GM19452 (cell line): ENCODE results near the gene CAD.

ENCODE experiments used
- ATAC-seq: cut with Tn5 transposase; IDR thresholded peaks from one replicate; pipeline ENCODE4 v1.9.1; 2021; ENCODE audit not compliant: unreplicated experiment

The CAD gene

GRCh38 chr2:27275211-27276150, 58.3 kb downstream of the CAD start, which contains the start of gene DNAJC5G:
Gene DNAJC5G, plus strand, starts transcription at chr2:27275433. Its CDS starts 1,296 bp downstream, at chr2:27276729.
- no peak for ATAC-seq

DNA sequence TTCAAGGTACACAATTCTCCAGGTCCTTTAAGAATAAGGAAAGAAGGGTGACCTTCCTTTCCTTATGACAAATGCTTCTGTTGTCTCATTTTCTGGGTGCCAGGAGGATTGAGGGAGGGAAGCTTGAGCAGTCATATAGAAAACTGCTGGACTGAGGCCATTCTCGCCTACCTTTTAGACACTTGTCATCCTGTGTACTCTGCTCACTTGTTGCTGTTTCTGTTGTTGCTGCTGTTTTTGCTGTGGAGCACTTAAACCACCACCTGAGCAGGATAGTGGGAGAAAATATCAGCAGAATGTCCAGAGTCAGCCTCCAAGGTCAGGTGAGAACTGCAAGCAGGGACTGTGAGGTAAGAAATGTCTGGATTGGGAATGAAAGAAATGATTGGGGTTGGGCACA, 60.8 kb downstream of the CAD start:
- no peak for ATAC-seq

DNA sequence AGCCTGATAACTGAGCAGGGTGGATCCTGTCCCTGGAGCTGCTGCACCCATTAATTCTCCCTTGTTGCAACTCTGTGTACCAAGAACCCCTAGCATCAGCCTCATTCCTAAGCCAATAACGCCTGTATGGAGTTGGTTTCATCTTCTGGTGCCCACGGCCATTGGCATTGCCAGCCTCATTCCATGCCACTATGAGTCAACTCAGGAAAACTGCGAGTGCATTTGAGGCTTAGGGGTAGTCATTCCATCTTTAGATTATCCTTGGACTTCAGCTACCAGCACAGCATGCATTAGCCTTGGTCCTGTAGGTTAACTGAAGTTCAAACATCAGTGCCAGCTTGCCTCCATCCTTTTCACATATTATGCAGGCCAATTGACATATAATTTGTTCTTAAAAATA, 63.7 kb downstream of the CAD start:
- ATAC-seq = no peak

DNA sequence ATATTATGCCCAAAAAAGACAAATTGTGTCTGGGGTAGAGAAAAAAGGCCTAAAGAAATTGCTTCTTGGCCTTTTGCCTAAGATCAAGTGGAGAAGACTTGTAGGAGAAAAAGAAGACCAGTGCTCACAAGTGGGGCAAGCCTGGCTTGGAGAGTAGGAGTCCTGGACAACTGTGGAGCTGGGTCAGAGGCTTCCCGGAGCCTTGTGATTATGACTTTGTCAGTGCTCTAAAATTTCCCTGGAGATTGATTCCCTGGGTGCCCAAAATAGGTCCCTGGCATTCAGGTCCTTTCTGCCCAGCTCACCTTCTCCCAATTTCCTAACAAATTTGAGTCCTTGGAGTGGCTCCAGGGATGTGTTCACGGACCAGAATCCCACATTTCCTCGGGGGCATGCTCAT, 64.3 kb downstream of the CAD start:
- no peak for ATAC-seq

- no peak for ATAC-seq
These were observed 64.8 kb downstream of the CAD start, which contains the start of gene TRIM54 for GRCh38 chr2:27281855-27282559. Gene TRIM54, plus strand, starts transcription at chr2:27282429. Its CDS starts 303 bp downstream, at chr2:27282732.

GRCh38 chr2:27282892-27283291, 65.7 kb downstream of the CAD start:
- no peak for ATAC-seq

DNA sequence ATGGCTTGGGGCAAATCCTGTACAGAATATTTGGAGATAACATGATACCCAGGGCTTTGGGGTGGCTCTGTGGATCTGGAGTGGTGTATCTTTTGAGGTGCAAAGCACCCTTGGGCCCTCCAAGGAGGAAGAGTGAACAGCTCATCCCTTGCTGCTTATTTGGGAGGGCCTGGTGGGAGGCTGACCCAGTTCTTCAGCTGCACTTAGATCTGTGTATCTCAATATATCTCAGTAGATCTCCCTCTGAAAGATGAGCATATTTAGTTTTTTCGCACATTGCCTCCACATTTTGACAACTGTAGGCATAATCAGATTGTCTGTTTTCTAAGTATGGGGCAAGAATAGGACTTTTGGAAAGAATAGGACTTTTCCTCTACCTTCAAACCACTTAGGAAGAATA, 67.8 kb downstream of the CAD start:
- no peak for ATAC-seq

DNA sequence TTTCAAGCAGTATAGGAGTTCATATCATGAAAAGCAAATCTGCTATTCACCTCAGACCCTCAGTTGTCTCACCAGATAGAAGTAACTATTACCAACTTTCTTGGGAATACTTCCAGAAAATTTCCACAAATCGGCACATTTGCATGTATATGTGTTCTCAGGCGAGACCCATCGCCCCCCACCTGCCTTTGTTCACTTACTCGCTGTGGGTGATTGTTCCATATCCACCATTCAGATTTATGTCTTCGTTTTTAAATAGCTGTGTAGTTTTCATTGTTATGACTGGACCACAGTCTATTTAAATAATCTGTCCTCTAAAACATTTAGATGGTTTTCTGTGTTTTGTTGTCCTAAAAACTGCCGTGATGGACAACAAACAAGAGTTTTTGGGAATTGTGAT, 68.3 kb downstream of the CAD start:
- ATAC-seq = no peak

DNA sequence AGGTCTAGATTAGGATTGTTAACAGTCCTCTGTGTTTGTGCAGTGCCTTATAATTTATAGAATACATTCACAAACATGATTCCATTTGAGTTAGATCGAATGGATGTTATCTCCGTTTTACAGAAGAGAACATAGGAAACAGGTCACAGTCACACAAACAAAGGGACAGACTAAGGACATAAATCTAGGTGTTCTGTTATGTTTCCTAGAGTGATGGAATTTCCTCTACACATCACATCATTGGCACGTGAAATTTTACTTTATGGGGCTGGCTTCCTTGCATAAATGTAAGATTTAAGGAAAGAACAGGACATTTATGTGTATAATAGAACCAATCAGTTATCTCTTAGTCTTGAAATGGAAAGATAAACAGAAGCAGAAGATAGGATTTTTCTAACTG, 71.4 kb downstream of the CAD start:
- no peak for ATAC-seq

DNA sequence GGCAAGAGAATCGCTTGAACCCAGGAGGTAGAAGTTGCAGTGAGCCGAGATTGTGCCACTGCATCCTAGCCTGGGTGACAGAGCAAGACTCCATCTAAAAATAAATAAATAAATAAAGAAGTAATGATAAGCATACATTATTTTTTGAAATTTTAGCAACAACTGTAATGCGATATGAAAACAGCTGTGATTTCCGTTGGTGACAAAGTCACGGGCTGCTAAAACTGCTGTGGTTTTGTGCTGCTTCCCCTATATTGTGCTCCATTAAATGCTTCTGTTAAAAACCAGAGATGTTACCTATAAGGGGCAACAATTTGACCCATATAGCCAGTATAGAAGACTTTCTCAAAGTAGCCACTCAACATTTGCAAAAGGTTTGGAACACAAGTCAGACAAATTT, 73.4 kb downstream of the CAD start:
- no peak for ATAC-seq

DNA sequence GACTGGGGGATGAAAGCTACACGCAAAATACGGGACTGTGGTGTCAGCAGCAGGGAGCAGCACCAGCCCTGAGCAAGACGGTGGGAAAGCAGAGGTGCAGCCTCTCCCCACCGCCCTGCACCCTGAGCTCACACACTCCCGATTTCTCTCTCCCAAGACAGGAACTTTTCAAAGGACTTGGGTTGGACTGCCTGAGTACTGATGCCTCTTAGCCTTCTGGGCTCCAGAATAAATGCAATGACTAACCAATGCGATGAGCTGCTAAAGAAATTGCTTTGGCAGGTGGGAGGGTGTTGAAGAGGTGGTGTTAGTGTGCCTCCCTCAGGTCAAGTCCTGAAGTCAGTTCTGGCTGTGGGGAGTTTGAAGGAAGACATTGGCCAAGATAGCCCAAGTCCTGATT, 74.7 kb downstream of the CAD start:
- no peak for ATAC-seq
